Fibroblast of mammary gland (primary cell): ENCODE measurements around the gene LPIN2.

Source experiments
- DNase-seq: peaks from one replicate; pipeline ENCODE4 v3.0.0-alpha.2; 2010; ENCODE audit warnings: low read depth
- H3K4me3 ChIP-seq: 2 replicates; pipeline ENCODE4 v1.5.1; 2011; ENCODE audit warnings: low read depth, mild to moderate bottlenecking, low read length, moderate library complexity; ENCODE audit not compliant: control insufficient read depth
- TF ChIP-seq, protein P1 (sequence below): conservative IDR thresholded peaks from 2 replicates; pipeline ENCODE4 v1.5.1; 2011; ENCODE audit warnings: low read depth, low read length, inconsistent platforms; ENCODE audit not compliant: control insufficient read depth, insufficient read depth

The LPIN2 gene

DNA sequence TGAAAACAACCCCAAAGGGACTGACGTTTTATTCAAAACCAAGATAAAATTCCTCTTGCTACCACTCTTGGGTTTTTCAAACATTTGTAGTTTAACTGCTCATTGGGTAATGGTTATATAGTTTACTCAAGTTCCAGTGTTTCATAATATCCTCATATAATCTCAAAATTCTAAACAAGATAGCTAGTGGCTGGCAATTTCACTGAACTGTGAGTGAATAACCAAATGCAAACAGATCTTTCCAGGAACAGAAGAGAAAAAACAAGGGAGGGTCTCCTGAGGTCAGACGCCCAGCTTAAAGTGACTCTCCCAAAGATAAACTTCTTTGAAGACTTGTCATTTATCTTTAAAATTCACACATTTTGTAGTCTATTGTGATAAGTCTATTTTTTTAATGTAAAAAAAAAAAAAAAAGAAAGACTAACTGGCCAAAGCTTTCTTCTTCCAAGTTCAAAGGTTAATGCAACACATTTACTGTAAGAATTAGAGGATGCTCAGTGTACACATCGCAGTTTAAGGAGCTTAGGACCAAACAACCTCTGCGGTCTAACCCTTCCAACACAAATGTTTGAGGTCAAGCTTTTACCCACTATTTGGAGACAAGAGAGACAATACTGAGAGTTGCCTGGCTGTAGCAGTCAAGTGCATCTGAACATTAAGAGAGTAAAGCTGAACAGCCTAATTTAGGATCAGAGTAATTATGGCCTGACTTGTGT lies 26.6 kb downstream of the LPIN2 start:
- TF ChIP-seq, protein P1, sequence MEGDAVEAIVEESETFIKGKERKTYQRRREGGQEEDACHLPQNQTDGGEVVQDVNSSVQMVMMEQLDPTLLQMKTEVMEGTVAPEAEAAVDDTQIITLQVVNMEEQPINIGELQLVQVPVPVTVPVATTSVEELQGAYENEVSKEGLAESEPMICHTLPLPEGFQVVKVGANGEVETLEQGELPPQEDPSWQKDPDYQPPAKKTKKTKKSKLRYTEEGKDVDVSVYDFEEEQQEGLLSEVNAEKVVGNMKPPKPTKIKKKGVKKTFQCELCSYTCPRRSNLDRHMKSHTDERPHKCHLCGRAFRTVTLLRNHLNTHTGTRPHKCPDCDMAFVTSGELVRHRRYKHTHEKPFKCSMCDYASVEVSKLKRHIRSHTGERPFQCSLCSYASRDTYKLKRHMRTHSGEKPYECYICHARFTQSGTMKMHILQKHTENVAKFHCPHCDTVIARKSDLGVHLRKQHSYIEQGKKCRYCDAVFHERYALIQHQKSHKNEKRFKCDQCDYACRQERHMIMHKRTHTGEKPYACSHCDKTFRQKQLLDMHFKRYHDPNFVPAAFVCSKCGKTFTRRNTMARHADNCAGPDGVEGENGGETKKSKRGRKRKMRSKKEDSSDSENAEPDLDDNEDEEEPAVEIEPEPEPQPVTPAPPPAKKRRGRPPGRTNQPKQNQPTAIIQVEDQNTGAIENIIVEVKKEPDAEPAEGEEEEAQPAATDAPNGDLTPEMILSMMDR: no peak
- DNase-seq: no peak
- H3K4me3 ChIP-seq: no peak overlapping the region

DNA sequence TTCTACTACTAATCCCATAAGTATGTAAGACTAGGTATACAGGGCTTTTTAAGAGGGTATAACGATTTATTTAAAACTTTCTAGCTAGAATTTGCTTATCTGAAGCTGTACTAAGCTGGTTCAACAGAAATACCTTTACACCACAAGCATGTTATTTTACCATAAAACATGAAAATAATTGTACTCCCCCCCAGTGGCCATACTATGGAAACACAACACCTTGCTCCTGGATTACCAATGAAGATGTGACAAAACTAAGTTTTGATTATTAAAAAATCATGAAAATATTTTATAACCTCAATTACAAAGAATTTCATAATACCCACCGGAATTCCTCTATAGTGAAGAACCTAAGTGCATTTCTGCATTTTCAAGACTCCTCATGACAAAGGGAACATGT lies 27.3 kb downstream of the LPIN2 start:
- peak; percentile 60 for DNase-seq
- H3K4me3 ChIP-seq: no peak overlapping the region
- TF ChIP-seq, protein P1: peak; percentile 52

DNA sequence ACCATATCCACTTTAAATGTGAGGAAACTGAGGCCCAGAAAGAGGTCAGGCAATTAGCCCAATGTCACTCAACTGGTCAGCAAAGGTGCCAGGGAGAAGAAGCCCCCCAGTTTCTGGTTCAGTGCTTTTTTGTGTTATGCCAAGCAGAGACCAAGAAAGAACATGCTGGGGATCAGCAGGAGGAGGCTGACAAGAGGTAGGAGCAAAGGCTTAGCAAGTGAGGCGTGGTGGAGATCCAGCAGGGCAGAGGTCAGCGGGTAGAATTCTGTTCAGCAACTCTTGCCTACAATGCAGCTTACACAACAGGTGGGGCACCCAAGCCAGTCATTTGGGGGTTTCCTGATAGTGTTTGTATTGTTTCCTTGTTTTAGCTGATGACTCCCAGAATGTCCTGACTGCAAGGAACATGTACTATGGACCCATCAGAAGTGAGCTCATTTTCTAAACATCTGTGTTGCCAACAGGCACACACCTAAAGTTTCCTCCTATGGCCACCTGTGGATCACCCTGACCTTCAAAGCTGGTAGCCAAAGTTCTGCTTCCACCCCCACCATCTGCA lies 28.2 kb downstream of the LPIN2 start:
- DNase-seq: no peak
- H3K4me3 ChIP-seq: no peak overlapping the region
- TF ChIP-seq, protein P1: no peak

DNA sequence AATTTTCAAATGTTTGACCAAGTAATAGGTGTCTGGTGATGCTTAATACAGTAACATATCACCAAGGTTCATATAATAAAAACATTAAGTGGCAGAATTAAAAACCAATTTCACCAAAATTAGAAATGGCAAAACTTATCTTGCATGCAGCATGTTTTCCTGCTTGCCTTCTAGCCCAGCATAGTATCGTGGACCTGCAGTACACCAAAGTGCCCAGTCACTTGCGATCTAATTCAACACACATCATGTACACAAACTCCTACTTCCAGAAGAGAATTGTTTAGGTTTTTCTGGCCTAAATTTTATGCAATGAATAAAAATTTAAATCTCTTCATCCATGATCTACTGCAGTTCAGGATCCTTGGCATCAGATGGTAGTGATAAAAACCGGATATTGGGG lies 28.9 kb downstream of the LPIN2 start:
- no peak for DNase-seq
- no peak overlapping the region for H3K4me3 ChIP-seq
- TF ChIP-seq, protein P1: no peak

DNA sequence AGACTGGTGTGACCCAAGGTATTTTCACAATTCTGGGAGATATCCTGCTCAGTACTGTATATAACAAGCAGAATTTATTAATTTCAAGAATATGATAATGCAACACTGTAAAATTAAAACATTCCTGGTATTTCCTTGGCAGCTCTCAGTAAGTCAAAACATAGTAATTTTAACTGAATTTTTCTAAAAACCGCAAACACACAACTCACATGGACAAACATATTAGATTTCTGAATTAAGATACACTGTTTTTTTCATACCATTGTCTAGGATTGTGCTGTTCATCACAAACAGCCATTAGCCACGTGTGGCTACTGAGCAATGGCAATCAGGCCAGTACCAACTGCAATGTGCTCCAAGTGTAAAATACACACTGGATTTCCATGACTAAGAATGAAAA lies 29.6 kb downstream of the LPIN2 start:
- no peak overlapping the region for H3K4me3 ChIP-seq
- TF ChIP-seq, protein P1: no peak
- no peak for DNase-seq

DNA sequence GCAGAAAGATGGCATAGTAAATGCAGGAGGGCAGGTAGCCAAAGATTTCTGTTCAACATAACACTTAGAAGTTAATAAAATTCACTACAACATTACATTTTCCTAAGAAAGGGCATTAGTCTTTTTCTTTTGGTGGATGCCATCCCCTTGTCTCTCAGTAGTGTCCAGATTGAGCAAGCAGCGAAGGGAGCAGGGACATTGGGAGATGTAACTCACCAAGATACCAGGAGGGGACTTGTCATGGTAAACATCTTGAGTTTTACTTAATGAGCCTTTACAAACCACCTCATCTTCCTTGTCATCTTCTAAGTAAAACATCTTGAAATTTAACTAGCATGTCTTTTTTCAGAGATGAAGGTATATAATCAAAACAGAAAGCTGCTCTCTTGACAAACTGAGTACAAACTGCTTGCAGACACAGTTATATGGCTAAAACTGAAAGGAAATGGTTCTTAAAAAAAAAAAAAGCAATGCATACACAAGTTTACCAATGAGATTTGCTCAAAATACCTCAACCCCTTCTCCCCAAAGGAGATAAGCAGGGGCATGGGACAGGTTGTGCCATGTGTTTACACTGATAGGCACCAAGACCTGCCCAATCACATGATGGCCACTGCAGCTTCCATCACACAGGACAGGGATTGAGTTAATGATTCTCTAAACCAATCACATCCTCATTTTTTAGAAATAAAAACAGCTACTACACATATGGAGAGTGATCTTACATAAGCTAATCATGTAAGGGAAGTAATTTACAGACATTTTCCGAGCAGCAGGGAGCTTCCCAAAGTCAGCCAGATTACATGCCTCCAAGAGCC lies 30.3 kb downstream of the LPIN2 start:
- TF ChIP-seq, protein P1: no peak
- no peak overlapping the region for H3K4me3 ChIP-seq
- DNase-seq: no peak
